ENCODE data around the gene ATOX1.

GRCh38 chr5:151758141-151758429 lies 346 bp downstream of the ATOX1 start:
- no peak for TF ChIP-seq CTCF (IDR thresholded peaks at IDR 0.05)
- no peak for TF ChIP-seq POLR2A (IDR thresholded peaks at IDR 0.05)
